Hematopoietic multipotent progenitor cell treated with erythropoietin and hydrocortisone succinate and interleukin-3 and kit ligand, for 4 days (in vitro differentiated cells): Measurements from ENCODE around the gene RESP18.

Experiments used
- DNase-seq: peaks from one replicate; pipeline ENCODE4 v3.0.0-alpha.2; 2015

RESP18 gene

DNA sequence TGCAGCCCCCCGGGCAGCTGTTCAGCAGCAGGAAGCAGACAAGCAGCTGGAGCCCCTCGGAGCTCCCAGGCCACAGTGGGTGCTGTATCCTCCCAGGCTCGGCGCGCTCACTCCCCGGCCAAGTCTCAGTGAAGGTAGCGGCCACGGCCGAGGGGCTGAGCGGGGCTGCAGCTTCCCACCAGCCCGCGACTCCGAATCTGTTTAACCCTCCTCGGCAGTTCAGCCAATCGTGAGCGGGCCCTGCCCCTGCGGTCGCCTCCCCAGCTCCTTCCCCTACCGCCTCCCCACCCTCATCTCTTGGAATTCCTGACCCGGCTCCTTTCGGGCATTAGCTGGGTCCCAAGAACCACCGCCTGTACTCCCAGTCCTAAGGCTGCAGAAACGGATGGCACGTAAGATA, at the start of gene RESP18:
Gene RESP18, minus strand, starts transcription at position 203 of the 400 bp plus-strand sequence.
- no peak for DNase-seq

DNA sequence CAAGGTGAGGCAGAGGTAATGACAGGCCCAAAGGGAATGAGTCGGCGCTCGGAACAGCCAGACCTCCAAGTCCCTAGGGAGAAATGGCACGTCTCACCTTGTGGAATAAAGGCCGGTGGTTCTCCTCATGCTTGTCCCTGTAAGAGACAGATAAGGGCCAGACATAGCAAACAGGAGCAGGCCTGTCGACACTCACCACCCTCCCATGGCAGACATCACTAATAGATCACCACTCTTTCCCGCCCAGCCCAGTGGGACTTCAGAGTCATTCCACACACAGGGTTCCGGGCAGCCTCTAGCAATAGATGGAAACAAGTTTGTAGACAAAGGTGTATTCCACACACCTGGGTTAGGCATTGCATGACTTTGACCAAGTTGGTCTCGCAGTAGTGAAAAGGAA, 48.9 kb upstream of the RESP18 start:
- DNase-seq, result no peak

DNA sequence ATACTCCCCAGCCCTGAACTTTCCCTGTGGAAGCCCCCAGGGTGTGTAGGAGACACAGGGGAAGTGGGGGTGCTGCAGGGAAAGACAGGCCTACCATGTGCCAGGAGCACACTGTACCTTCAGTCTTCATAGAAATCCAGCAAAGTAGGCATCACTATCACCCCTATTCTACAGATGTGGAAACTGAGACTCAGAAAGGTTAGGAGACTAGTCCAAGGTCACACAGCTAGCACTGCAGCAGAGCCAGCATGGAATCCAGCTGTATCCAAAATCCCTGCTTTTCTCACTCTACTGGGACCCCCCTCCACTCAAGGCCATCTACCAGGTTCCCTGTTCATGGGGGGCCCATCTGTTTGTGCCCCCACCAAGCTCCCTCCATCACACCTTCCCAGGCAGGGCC, 48.4 kb upstream of the RESP18 start:
- no peak for DNase-seq

DNA sequence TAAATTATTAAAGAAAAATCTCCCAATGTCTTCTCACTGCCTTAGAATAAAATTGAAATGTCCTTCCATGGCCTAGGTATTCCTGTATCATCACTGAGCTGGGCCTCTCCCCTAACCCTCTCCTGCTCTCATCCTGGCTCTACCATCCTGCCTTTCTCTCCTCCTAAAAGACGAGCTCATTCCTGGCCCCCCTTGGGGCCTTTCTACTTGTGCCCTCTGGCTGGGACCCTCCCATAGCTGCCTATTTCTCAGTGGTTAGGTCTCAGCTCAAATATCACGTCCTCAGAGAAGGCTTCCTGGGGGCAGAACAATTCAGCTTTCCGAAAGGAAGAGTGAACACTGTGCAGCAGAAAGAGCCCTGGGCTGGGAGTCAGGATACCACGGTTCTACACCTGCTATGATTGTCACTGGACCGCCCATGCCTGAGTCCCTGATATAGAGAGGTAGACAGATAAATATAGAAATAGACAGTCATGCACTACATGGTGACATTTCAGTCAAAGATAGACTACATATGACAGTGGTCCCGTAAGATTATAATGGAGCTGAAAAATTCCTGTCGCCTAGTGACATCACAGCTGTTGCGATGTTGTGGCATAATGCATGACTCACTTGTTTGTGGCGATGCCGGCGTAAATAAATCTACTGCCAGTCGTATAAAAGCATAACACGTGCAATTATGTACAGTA, 45.8 kb upstream of the RESP18 start:
- no peak for DNase-seq

GRCh38 chr2:219369447-219369861, 36.9 kb upstream of the RESP18 start:
- no peak for DNase-seq

- no peak for DNase-seq
Observed at GRCh38 chr2:219368690-219369191, 36.2 kb upstream of the RESP18 start.

- peak; percentile 61 for DNase-seq
Observed at GRCh38 chr2:219362524-219363164, 30.1 kb upstream of the RESP18 start.

- no peak for DNase-seq
Observed at GRCh38 chr2:219362072-219362471, 29.5 kb upstream of the RESP18 start.

GRCh38 chr2:219358170-219359075, 25.9 kb upstream of the RESP18 start:
- DNase-seq, result no peak

DNA sequence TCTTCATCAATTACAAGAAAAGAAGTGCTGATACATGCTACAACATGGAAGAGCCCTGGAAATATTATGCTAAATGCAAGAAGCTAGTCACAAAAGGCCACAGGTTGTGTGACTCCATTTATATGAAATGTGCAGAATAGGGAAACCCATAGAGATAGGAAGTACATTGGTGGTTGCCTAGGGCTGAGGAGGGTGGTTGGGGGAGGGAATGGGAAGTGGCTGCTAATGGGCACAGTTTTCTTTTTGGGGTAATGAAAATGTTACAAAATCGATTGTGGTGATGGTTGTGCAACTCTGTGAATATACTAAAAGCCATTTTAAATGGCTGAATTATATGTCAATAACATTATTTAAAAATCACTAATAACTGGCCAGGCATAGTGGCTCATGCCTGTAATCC, 24.3 kb upstream of the RESP18 start:
- peak; percentile 78 for DNase-seq

DNA sequence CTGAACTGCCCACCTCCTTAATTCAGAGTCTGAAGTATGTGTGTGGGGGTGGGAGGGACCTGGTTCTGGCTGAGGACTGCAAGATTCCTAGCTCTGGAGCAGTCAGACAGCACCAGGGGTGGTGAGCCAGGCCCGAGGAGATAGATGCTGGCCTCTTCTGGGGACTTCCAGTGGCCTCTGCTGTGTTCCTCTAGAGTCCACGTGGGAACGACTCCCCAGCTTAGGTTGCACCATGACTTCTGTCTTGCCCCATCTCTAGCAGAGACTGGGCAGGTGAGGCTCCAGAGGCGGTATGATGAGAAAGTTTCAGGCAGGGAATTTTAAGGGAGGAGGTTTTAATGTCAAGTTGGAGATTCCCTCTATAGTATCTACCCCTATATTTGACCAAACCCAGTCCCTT, 22.0 kb upstream of the RESP18 start:
- DNase-seq, result no peak

GRCh38 chr2:219353129-219353528, 20.6 kb upstream of the RESP18 start:
- no peak for DNase-seq

- peak; percentile 87 for DNase-seq
Observed at GRCh38 chr2:219352448-219353023, 20.0 kb upstream of the RESP18 start.

DNA sequence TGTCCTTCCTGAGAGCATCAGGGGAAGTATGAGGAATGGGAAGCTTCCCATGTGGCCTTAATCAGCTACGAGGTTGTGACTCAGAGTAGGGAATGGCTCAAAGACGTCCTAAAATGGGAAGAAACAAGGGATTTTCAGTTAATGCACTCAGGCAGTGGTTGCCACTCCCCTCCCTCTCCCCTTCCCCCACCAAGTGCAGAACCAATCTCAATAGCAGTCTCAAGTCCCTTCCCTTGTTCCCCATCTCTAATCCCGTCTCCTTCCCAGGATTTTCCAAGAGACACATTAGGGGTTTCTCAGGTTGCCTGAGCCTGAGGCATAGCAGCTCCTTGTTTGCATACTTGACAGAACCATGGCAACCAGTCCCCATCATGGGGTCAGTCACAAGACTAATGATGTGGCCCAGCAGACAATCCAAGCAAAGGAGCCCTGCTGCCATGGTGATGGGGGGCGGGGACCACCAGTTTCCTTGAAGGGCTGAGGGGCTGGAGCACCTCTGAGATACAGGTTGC, 18.2 kb upstream of the RESP18 start:
- no peak for DNase-seq

GRCh38 chr2:219350215-219350614, 17.7 kb upstream of the RESP18 start:
- no peak for DNase-seq

DNA sequence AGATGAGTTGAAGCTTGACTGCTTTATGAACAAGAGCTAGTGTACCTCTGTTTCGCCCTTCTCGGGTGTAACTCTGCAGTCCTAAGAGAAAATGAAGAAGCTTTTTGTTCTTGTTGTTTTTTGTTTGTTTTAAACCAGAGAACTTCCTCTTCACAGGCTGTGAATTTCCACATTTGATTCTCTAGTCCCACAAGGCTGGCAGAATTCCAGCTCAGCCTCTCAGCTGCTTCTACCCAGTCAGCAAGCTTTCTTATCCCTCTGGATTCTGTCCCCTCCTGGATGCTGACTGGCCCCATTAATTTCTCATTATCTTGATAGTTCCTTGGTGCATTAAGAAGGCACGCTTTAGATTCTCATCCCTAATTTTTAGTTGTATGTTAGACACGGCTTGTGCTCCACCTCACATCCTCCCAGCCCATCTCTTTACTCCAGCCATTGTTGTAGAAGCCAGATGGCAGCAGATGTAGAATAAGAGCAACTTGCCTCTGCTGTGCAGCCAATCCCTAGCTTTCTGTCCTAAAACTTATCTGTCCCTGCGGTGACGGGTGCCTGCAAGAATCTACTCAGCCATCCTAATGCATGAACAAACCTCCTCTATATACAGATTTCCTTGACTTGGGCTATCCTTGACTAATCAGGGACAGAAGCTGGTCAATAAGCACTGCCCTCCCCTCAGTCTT, 12.3 kb upstream of the RESP18 start:
- DNase-seq, result peak; percentile 42

GRCh38 chr2:219335373-219335786, 2.8 kb upstream of the RESP18 start:
- DNase-seq, result no peak

DNA sequence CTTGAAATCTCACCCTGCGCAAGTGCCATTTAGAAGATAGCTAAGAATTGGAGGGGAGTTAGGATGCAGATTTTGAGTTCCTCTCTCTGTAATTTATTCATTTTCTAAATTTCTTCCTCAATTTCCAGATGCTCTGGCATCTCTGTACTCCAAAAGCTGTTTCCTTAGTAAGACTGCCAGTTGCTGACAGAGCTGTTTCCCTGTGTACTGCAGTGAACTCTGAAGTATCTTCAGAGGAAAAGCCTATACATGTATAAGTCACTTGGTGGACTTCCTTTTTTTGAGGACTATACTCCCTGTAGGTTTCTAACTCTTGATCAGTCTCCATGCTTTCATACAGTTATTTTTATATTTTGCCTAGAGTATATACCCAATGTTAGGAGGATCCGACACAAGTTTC, 1.5 kb upstream of the RESP18 start:
- no peak for DNase-seq

DNA sequence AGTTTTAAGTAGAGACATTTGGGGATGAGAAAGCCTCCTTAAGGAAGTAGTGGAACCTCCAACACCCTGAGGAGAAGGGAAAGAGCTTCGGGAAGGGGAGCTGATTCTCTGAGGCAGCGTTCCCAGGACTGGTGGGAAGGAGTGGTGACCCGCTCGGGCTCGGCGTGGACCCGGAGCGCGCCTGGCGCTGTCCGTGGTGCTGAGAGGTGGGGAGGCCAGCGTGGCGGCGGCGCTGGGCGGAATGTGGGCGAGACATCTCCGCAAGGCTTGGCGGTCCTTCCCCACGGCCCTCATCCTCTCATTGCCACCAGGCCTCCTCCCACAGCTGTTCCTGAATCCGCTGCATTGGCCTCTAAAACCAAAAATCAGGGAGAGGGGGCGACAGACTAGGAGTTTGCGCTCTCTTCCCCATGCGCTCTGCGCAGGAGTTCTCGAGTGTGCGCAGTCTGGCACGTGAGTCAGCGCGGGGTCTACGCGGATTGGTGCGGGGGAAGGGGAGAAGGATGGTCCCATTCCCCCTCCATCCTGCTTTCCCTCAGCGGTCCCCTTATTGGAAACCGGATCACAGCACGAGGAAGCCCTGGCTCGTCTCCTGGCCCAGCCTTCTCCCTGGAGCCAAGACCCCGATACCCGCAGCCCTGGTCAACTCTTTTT, 857 bp downstream of the RESP18 start:
- DNase-seq, result peak; percentile 60

DNA sequence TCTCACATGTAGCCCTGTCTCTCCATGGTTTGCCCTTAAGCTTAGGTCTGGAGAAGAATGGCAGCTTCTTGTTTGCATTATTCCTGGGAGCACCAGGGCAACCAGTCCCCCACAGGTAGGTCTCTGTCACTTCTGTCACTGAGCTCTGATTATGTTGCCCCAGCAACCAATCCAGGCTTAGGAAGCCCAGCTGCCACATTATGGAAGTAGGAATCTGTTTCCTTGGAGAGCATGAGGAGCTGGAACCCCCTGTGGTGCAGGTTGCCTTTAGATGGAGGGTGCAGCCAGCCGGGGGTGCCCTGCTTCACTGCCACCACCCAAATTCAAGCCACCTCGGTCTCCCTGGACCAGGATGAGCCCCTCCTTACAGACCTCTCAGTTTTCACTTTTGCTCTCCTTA, 4.8 kb downstream of the RESP18 start:
- DNase-seq, result no peak

- peak; percentile 10 for DNase-seq
Observed at GRCh38 chr2:219325657-219326315, 6.8 kb downstream of the RESP18 start.
